Umbilical cord (tissue), 2 donors: ENCODE data around the gene GPC4. TPM values are rescaled to one million over a fixed set of nuclear protein-coding genes. Genes with fewer than 3 reads are reported as not detected.
"Not testable (repeated sequence)": the region's sequence is repeated elsewhere in the genome, so short reads cannot be mapped to it uniquely, and the experiment has no call there.

Experiments used
- DNase-seq: peaks from one replicate; pipeline ENCODE4 v3.0.0-alpha.2; 2015; ENCODE audit warnings: low spot score
- total RNA-seq: library from RNA; depleted of rRNA; stranded (reverse); fragments of >200 nt; gene quantifications from one replicate; pipeline ENCODE4 v1.2.3, GENCODE V29; 2014; ENCODE audit warnings: low replicate concordance; ENCODE audit not compliant: insufficient read depth

Gene GPC4
- total RNA-seq, 1 donor from 2014 or later, result 17.1 TPM

GRCh38 chrX:133369065-133369464 is 46.2 kb downstream of the GPC4 start:
- DNase-seq, result no peak

DNA sequence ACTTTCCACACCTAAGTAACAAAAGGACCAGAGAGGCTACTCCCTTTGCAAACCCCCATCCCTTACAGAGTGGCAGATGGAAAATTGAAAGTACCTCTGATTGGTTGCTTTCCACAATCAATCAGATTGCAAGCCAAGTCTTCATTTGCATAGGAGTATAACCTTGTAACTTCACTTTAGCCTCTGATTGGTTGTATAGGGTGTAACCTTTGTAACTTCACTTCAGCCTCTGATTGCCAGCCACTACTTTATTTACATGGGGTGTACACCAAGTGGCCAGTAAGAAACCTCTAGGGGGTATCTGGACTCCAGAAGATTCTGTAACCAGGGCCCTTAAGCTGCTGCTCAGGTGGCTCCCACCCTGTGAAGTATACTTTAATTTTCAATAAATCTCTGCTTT is 48.6 kb downstream of the GPC4 start:
- DNase-seq, result no peak

- peak; percentile 63 for DNase-seq
These were observed 49.2 kb downstream of the GPC4 start for GRCh38 chrX:133365871-133366611.

- peak; percentile 22 for DNase-seq
These were observed 50.4 kb downstream of the GPC4 start for GRCh38 chrX:133364865-133365264.

GRCh38 chrX:133364196-133364595 is 51.1 kb downstream of the GPC4 start:
- DNase-seq, result no peak

GRCh38 chrX:133362538-133362937 is 52.8 kb downstream of the GPC4 start:
- DNase-seq, result no peak

GRCh38 chrX:133359466-133359865 is 55.8 kb downstream of the GPC4 start:
- no peak for DNase-seq

- DNase-seq, result no peak
These were observed 62.1 kb downstream of the GPC4 start for GRCh38 chrX:133353233-133353632.

DNA sequence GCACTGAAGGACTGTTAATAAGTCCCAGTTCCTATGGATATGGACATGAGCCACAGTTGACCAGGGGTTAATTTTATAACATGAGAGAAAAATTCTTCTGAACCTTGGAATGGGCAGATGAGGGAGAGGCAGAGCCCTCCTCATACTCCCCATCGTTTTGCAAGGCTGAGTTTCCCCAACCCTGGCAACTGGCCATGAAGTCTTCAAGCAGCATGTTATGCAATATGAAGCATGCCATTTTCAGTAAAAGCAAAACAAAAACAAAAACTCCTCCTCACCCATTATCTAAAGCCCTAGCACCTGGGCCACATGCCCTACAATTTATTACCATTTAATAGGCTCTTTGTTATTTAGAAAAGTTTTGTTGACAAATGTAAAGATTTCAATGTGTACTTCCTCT is 64.5 kb downstream of the GPC4 start:
- peak; percentile 32 for DNase-seq

DNA sequence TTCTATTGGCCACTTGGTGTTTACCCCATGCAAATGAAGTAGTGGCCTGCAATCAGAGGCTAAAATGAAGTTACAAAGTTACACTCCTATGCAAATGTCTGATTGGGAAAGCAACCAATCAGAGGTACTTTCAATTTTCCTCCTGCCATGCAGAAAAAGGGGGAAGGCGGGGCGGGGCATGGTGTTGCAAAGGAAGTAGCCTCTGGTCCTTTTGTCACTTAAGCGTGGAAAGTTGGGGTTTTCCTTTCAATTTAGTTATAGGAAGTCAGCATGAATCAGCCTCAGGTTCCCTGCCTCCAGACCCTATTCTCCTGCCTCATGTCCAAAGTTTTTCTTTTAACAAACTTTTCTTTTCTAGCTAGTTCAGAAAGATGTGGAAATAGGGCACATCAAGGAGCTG is 69.3 kb downstream of the GPC4 start:
- DNase-seq, result no peak

GRCh38 chrX:133339566-133339965 is 75.7 kb downstream of the GPC4 start:
- no peak for DNase-seq

DNA sequence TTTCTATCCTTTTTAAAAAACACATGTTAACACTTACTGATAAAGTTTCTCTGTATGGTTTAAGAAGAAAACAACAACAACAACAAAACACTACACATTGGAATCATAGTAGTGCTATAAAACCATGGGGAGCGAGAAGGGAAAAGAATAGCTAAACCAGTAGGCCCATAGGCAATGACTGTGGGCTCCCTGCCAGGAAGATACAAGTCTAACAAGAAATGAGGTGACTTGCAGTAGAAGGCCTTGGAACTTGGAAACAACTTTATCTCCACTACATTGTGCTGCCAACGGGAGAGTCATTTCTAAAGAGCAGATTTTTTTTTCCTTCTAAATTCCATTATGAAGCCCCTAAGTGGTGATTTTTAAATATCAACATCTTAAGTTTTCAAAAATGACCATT is 78.0 kb downstream of the GPC4 start:
- DNase-seq, result no peak

DNA sequence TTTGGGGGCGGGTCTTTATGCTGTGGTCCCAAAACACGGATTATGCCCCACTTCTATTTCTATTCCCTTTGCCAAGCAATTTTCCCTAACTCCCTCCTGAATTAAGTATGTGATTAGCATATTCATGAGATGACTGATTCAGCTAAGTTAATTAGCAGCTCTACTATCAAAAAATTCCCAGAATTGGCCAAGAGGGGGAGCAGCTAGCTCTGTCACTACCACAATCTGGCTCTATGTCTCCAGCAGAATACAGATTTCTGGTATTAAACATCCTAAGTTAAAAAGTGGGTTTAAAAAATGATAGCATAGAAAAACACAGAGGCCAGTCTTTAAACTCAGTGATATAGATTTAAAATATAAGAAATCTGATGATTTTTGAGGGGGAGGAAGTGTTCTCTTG is 80.3 kb downstream of the GPC4 start:
- peak; percentile 44 for DNase-seq

DNA sequence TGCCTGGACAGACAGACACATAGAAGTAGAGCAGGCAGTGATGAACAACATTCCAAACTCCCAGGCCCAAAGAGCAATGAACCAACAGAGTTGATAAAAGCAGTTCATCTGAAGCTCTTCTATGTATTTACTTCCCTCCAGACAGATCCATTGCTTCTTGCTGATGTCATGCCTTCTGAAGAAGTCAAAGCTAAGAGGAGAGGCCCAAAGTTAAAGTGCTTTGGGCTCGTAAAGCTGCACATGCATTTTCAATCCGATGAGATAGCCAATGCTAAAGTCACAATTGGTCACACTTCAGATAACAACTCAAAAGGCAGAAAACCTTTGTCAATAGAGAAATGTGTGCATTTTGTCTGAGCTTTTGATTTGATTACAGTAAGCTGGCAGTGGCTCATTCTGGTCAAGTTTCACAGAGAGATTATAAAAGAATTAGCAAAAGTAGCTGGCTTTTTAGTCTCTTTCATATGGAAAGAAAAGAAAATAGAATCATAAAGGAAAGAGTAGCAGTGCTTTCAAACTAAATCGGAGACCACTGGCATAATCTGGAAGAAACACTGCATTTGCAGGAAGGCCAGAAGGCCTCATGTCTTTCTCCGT is 82.0 kb downstream of the GPC4 start:
- peak; percentile 24 for DNase-seq

DNA sequence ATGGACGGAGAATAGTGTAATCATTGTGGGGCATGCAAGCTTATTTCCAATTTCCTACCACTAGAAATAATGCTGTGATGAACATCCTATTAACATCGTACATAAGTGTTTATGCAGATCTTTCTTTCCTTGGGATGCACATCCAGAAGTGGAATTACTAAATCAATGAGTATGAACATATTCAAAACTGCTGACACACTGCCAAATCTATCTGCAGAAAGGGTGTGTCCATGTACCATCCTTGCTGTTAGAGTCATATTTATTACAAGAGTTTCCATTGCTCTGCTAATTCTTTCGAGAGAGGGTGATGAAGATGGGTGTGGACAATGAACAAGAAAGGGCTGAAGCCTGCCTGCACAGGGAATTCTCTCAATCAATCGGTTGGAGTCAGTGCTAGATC is 82.6 kb downstream of the GPC4 start:
- no peak for DNase-seq

GRCh38 chrX:133330956-133331355 is 84.3 kb downstream of the GPC4 start:
- no peak for DNase-seq

GRCh38 chrX:133325422-133325821 is 89.9 kb downstream of the GPC4 start:
- no peak for DNase-seq

DNA sequence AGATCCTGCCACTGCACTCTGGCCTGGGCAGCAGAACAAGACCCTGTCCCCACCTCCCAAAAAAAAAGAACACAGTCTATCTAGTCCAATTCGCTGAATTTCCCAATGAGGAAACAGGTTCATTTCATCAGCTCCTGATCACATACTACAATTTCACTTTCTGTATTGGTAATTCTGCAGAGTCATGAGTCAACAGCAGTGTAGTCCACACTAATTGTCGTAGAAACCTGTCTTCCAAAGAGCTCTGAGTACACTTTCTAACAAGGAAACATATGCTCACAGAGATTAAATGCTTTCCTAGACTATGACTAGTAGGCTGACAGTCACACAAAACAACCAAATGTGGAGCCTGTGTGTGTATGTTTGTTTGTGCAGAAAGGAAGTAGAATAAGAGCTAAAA is 91.9 kb downstream of the GPC4 start:
- no peak for DNase-seq

GRCh38 chrX:133322269-133322668 is 93.0 kb downstream of the GPC4 start:
- not testable (repeated sequence) for DNase-seq

DNA sequence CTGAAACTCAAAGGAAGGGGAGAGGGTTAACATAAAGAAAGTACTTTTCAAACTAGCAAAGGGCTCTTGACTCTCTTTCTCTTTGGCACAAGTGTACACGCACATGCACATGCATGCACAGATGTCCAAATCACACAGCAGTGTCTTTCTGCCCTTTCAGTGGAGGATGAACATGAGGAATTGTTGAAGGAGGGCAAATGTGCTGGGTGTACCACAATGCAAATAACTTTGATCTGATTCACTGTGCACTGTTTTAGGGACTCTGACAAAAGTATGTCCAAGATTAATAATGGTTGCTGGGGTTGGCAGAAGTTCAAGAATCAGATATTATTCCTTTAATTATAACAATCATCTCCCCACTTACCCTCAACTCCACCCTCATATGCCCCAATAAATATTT is 93.8 kb downstream of the GPC4 start:
- DNase-seq, result no peak

DNA sequence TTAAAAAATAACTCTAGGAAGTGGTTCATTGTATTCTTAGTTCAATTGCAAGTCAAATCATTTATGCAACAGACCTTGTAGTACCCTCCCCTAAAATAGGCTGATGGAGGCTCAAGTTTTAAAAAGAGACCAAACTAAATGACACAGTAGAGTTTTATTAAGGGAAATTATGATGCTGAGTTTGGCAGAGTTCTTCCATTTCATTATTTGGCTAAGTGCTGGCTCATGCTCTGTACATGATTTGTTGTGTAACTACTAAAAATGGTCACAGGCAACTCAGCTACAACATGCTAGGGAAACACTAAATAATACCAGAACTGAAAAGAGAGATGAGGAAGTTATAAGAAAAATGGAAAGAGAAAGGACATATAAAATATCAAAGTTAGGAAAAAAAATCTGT is 101.0 kb downstream of the GPC4 start:
- no peak for DNase-seq

GRCh38 chrX:133308499-133308897 is 106.8 kb downstream of the GPC4 start:
- no peak for DNase-seq

GRCh38 chrX:133307637-133308498 is 107.4 kb downstream of the GPC4 start:
- no peak for DNase-seq
